ENCODE measurements around the gene PHLDB3.

Gene PHLDB3

GRCh38 chr19:43460362-43461016, 44.1 kb downstream of the PHLDB3 start:
- no peak overlapping the region for H3K9ac ChIP-seq

GRCh38 chr19:43457809-43458208, 46.7 kb downstream of the PHLDB3 start:
- Histone ChIP-seq H3K27me3 (ENCODE audit: control insufficient read depth, insufficient read depth, low read length) (no peaks in the 10 kb centered on the region), H3K36me3 (ENCODE audit: control insufficient read depth, insufficient read depth, low read length) (no peaks in the 10 kb centered on the region), H3K4me2 (ENCODE audit: low read length) (no peak overlapping the region), H3K9me3 (ENCODE audit: control insufficient read depth, low read length) (no peaks in the 10 kb centered on the region), H3K4me3 (ENCODE audit: low read depth, low read length) (no peak overlapping the region), H3K27ac (no peak overlapping the region), H3K4me1 (no peaks in the 10 kb centered on the region), H2AFZ (no peak overlapping the region), H3K9ac (no peak overlapping the region), H3K79me2 (no peaks in the 10 kb centered on the region)
- TF ChIP-seq CTCF (IDR thresholded peaks at IDR 0.05) = no peak

More at GRCh38 chr19:43460362-43461016, 44.1 kb downstream of the PHLDB3 start:
- Histone ChIP-seq H3K36me3 (ENCODE audit: control insufficient read depth, insufficient read depth, low read length) (no peaks in the 10 kb centered on the region), H3K27ac (no peak overlapping the region), H3K4me3 (ENCODE audit: low read depth, low read length) (no peak overlapping the region), H3K9me3 (ENCODE audit: control insufficient read depth, low read length) (no peaks in the 10 kb centered on the region), H3K4me2 (ENCODE audit: low read length) (no peak overlapping the region), H3K27me3 (ENCODE audit: control insufficient read depth, insufficient read depth, low read length) (no peaks in the 10 kb centered on the region), H3K4me1 (no peaks in the 10 kb centered on the region), H2AFZ (no peak overlapping the region), H3K79me2 (no peaks in the 10 kb centered on the region)
- no peak for TF ChIP-seq CTCF (IDR thresholded peaks at IDR 0.05)

- H3K4me3 ChIP-seq (ENCODE audit: low read depth, low read length) = no peak overlapping the region
- no peak overlapping the region for H3K9ac ChIP-seq
- no peak overlapping the region for H2AFZ ChIP-seq
- TF ChIP-seq CTCF (IDR thresholded peaks at IDR 0.05) = no peak
- H3K27ac ChIP-seq = no peak overlapping the region
- H3K27me3 ChIP-seq (ENCODE audit: control insufficient read depth, insufficient read depth, low read length) = no peaks in the 10 kb centered on the region
- no peaks in the 10 kb centered on the region for H3K4me1 ChIP-seq
- H3K4me2 ChIP-seq (ENCODE audit: low read length) = no peak overlapping the region
- H3K79me2 ChIP-seq = no peaks in the 10 kb centered on the region
- H3K9me3 ChIP-seq (ENCODE audit: control insufficient read depth, low read length) = no peaks in the 10 kb centered on the region
- H3K36me3 ChIP-seq (ENCODE audit: control insufficient read depth, insufficient read depth, low read length) = no peaks in the 10 kb centered on the region
These were observed 49.0 kb downstream of the PHLDB3 start for GRCh38 chr19:43455321-43456113.

- no peaks in the 10 kb centered on the region for H3K27me3 ChIP-seq (ENCODE audit: control insufficient read depth, insufficient read depth, low read length)
- H3K4me2 ChIP-seq (ENCODE audit: low read length) = no peak overlapping the region
- H3K27ac ChIP-seq = no peak overlapping the region
- H3K9ac ChIP-seq = no peak overlapping the region
- no peak overlapping the region for H3K4me3 ChIP-seq (ENCODE audit: low read depth, low read length)
- no peaks in the 10 kb centered on the region for H3K9me3 ChIP-seq (ENCODE audit: control insufficient read depth, low read length)
- H3K4me1 ChIP-seq = no peaks in the 10 kb centered on the region
- no peaks in the 10 kb centered on the region for H3K36me3 ChIP-seq (ENCODE audit: control insufficient read depth, insufficient read depth, low read length)
- no peaks in the 10 kb centered on the region for H3K79me2 ChIP-seq
- no peak for TF ChIP-seq CTCF (IDR thresholded peaks at IDR 0.05)
- H2AFZ ChIP-seq = no peak overlapping the region
These were observed 50.5 kb downstream of the PHLDB3 start for GRCh38 chr19:43454031-43454430.
